Transverse colon (tissue), 4 donors: ENCODE measurements around the gene TAMALIN. TPM values are rescaled to one million over a fixed set of nuclear protein-coding genes. Genes with fewer than 3 reads are reported as not detected.

Experiments
- DNase-seq: peaks from one replicate; pipeline ENCODE4 v3.0.0-alpha.2; 2019
- H3K27ac ChIP-seq, 4 donors: fragments of 200-600 bp; sonication (generic); 2 replicates each; pipeline ENCODE4 v1.5.1; 2016 to 2018; ENCODE audit warnings: inconsistent platforms in 4 of 4
- H3K27me3 ChIP-seq: fragments of 200-600 bp; sonication (generic); 2 replicates; pipeline ENCODE4 v1.5.1; 2017; ENCODE audit warnings: inconsistent platforms
- H3K36me3 ChIP-seq, 4 donors: fragments of 200-600 bp; sonication (generic); 2 replicates each; pipeline ENCODE4 v1.5.1; 2017 to 2019; ENCODE audit warnings: inconsistent platforms in 4 of 4
- H3K4me1 ChIP-seq, 4 donors: fragments of 200-600 bp; sonication (generic); 2 replicates each; pipeline ENCODE4 v1.5.1; 2017 to 2020; ENCODE audit warnings: inconsistent platforms in 4 of 4
- H3K4me3 ChIP-seq, 4 donors: fragments of 200-600 bp; sonication (generic); 1 replicate in 1 of 4; 2 replicates in 3 of 4; pipeline versions ENCODE4 v1.5.1 to v1.6.1; 2017 to 2019; ENCODE audit warnings: inconsistent platforms in 4 of 4
- H3K9me3 ChIP-seq, 2 donors: fragments of 200-600 bp; sonication (generic); 2 replicates each; pipeline ENCODE4 v1.5.1; 2017 to 2019; ENCODE audit warnings: inconsistent platforms in 2 of 2
- CTCF ChIP-seq, 5 experiments: fragments of 200-600 bp in 3 of 5; fragments of 450-650 bp in 2 of 5; sonication (generic) in 3 of 5; IDR thresholded peaks; 1 replicate in 2 of 5; 2 replicates in 3 of 5; pipeline ENCODE4 v1.5.1; 2016 to 2017; ENCODE audit warnings: antibody characterized with exemption in 5 of 5, inconsistent platforms in 3 of 5, mild to moderate bottlenecking in 2 of 5, moderate library complexity in 1 of 5
- EP300 ChIP-seq: sonication (generic); formaldehyde crosslinking; IDR thresholded peaks from one replicate; pipeline ENCODE4 v1.6.1; 2017; ENCODE audit warnings: antibody characterized with exemption, low read depth
- POLR2A ChIP-seq: fragments of 450-650 bp; IDR thresholded peaks from one replicate; pipeline ENCODE4 v1.6.1; 2016; ENCODE audit warnings: antibody characterized with exemption, mild to moderate bottlenecking, moderate library complexity
- POLR2AphosphoS5 ChIP-seq, 3 donors: sonication (generic); formaldehyde crosslinking; IDR thresholded peaks; one replicate each; pipeline ENCODE4 v1.6.1; 2016; ENCODE audit warnings: antibody characterized with exemption in 3 of 3
- WGBS, 2 donors: methylation state at CpG; one replicate each; pipeline ENCODE4 v1.1.5; 2018; ENCODE audit warnings: low coverage in 1 of 2; 5-methylcytosine and 5-hydroxymethylcytosine counted together
- in situ Hi-C, 4 donors: fragments of 200-750 bp; cut with MboI; loops; one replicate each; pipeline versions ENCODE4 v1.15.0 to v1.15.1; 2017; ENCODE audit warnings: low sequenced_read_pairs in 3 of 4, low pct_ligation_motif_present in 1 of 4, low pct_unique_long_range_greater_than_20kb in 1 of 4
- intact Hi-C: fragments of 100-400 bp; cut with DNase I; formaldehyde crosslinking; loops from one replicate; pipeline ENCODE4 v1.15.1; 2023; ENCODE audit warnings: low total_unique reads
- total RNA-seq, 4 donors: library from RNA; depleted of rRNA; stranded (reverse); fragments of >200 nt; gene quantifications; one replicate each; pipeline ENCODE4 v1.1.0, GENCODE V29; 2016

TAMALIN gene
- total RNA-seq, 4 donors from 2014 or later = 5.9 to 20.6 (median 9.7) TPM

DNA sequence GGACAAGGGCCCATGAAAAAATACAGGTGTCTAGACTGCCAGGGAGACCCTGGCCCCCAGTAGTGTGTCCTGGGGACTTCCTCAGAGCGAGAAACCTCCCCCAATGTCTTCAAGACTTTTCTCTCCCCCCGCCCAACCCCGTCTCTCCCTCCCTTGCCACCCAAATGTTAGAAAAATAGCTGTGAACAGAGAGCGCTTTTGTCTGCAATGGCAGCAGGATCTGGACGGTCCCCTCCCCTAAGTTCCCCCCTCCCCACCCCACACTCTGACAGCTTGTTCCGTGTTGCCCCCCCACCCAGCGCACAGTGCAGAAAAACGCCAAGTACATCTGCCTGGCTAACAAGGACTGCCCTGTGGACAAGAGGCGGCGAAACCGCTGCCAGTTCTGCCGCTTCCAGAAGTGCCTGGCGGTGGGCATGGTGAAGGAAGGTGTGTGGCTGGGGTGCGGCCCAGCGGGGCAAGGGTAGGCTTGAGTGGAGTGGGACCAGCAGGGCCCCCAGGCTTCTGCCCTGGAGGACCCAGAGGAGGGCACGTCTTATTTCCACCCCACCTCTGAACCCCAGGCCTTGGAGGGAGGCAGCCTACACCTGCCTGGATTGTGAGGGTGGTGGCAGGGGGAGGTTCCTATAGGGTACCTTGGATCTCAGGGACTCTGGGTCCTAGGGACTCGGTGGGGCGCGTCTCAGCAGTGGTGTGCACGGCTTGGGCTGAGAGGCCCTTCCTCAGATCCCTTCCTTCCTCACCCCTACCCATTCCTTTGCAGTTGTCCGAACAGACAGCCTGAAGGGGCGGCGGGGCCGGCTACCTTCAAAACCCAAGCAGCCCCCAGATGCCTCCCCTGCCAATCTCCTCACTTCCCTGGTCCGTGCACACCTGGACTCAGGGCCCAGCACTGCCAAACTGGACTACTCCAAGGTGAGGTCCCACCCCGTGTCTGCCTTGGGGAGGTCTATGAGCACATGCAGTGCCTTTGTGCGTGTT is 49.3 kb downstream of the TAMALIN start:
- no peaks in the 10 kb centered on the region for H3K9me3 ChIP-seq
- in situ Hi-C loops (no loop called here), intact Hi-C loops (no loop called here)
- H3K27ac ChIP-seq = peak overlapping the region in 3 of 4 donors; percentile 94 to 98 (median 95)
- no peaks in the 10 kb centered on the region for H3K27me3 ChIP-seq
- peaks cover 13 to 22% (median 18%) of the 10 kb centered on the region in 4 donors for H3K4me1 ChIP-seq
- DNase-seq = peak; percentile 52
- TF ChIP-seq POLR2A (no peak), CTCF (IDR thresholded peaks at IDR 0.05) (no peak), POLR2AphosphoS5 (IDR thresholded peaks at IDR 0.05) (peak; percentile 23 to 89 (median 84)), EP300 (no peak)
- no peak overlapping the region for H3K4me3 ChIP-seq
- WGBS, 2 donors = 80 to 87% methylated on average over 4 to 27 of the region's 27 CpGs
- peaks cover 0 to 4% (median 0%) of the 10 kb centered on the region in 4 donors for H3K36me3 ChIP-seq

DNA sequence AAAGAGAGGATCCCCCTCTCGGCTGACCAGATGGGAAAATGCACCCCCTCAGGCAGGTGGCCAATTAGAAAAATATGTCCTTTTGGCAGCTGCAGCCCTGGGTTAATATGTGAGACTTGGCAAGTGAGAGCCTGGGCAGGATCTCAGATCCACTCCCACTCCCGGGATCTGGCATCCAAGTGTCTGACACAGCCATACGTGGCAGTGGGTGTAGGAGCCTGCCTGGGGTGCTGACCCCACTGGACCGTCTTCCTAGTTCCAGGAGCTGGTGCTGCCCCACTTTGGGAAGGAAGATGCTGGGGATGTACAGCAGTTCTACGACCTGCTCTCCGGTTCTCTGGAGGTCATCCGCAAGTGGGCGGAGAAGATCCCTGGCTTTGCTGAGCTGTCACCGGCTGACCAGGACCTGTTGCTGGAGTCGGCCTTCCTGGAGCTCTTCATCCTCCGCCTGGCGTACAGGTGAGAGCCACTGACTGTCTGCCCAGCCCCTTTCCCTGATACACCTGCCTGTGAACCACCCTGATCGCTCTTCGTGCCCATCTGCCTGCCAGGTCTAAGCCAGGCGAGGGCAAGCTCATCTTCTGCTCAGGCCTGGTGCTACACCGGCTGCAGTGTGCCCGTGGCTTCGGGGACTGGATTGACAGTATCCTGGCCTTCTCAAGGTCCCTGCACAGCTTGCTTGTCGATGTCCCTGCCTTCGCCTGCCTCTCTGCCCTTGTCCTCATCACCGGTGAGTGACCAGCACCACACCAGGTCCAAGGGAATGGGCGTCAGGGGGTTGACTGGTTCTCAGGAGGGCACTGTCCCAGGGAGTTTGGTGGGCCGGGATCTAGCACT is 50.3 kb downstream of the TAMALIN start:
- in situ Hi-C loops (no loop called here), intact Hi-C loops (no loop called here)
- Histone ChIP-seq H3K4me1 (peaks cover 10 to 24% (median 14%) of the 10 kb centered on the region in 4 donors), H3K27ac (peak overlapping the region in 3 of 4 donors; percentile 25 to 95 (median 68)), H3K4me3 (no peak overlapping the region), H3K9me3 (no peaks in the 10 kb centered on the region), H3K27me3 (no peaks in the 10 kb centered on the region), H3K36me3 (peaks cover 0 to 4% (median 0%) of the 10 kb centered on the region in 4 donors)
- 60 to 89% methylated on average over 1 to 23 of the region's 23 CpGs for WGBS, 2 donors
- DNase-seq = peak; percentile 44
- peak; percentile 11 to 89 (median 41) for TF ChIP-seq POLR2AphosphoS5 (IDR thresholded peaks at IDR 0.05)
- no peak for TF ChIP-seq POLR2A

GRCh38 chr12:52057638-52058576 is 51.2 kb downstream of the TAMALIN start:
- in situ Hi-C loops (no loop called here), intact Hi-C loops (no loop called here)
- Histone ChIP-seq H3K27ac (peak overlapping the region in 3 of 4 donors; percentile 21 to 95 (median 68)), H3K4me1 (peaks cover 2 to 22% (median 8%) of the 10 kb centered on the region in 4 donors), H3K36me3 (peaks cover 0 to 4% (median 0%) of the 10 kb centered on the region in 4 donors), H3K27me3 (no peaks in the 10 kb centered on the region), H3K9me3 (no peaks in the 10 kb centered on the region), H3K4me3 (no peak overlapping the region)
- no peak for DNase-seq
- peak in 1 of 3 donors; percentile 26 for TF ChIP-seq POLR2AphosphoS5 (IDR thresholded peaks at IDR 0.05)
- TF ChIP-seq POLR2A = no peak
- TF ChIP-seq CTCF (IDR thresholded peaks at IDR 0.05) = no peak
- TF ChIP-seq EP300 = no peak
- 88 to 90% methylated on average over 10 to 14 of the region's 14 CpGs for WGBS, 2 donors
